Activated CD4-positive, alpha-beta T cell treated with anti-CD3 and anti-CD28 coated beads for 24 hours (primary cell): ENCODE results near the gene RAD50.
"Not testable (repeated sequence)": the region's sequence is repeated elsewhere in the genome, so short reads cannot be mapped to it uniquely, and the experiment has no call there.

ENCODE experiments used
- DNase-seq, 2 donors: peaks; one replicate each; pipeline ENCODE4 v3.0.0-alpha.2; 2020; ENCODE audit warnings: low read depth in 2 of 2

Gene RAD50

DNA sequence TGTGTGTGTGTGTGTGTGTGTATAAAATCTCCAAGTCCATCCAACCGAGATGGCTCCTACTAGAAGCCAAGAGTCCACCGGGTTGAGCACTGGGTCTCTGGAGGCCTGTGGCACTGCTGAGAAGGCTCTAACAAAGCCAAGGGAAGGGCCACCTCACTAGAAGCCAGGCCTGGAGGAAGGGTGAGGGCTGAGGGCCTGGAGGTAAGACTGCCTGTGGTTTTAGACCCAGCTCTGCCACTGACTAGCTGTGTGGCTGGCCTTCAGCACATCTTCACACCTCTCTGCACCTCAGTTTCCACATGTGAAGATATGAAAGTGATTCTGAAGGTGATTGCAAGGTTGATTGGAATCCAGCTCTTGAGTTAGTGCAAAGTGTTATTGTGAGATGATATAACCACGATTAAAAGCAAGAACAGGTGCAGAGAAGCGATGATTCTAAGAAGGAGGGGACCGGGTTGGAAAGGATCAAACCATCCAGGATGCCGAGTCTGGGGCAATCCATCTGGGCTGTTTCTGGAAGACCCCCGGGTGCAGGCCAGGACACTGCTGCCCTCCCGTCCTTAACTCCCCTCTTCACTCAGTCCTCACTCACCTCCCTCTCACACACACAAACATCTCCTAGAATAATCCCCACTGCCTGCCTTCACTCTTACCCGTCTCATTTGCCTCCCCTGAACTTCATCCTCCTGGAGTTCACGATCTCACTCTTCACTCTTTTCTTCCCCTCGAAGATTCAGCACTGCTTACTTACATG, 119.3 kb downstream of the RAD50 start:
- DNase-seq = no peak

DNA sequence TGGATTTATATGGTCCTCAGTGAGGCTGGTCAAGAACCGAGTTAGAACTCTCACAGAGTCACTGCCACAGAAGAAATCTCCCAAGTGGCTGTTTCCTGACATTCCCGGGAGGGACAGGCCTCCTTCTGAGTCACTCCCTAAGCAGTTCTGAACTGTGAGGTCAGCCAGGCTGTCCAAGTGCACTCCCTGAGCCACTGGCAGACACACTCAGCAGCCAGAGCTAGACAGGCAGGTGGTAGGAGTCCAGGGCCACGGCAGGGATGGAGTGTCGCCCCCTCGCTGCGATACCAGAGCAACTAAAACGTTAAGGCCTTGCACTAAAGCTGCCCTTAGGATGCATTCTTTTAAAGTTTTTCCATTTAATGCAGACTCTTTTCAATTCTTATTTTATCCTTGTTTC, 120.4 kb downstream of the RAD50 start:
- no peak for DNase-seq

DNA sequence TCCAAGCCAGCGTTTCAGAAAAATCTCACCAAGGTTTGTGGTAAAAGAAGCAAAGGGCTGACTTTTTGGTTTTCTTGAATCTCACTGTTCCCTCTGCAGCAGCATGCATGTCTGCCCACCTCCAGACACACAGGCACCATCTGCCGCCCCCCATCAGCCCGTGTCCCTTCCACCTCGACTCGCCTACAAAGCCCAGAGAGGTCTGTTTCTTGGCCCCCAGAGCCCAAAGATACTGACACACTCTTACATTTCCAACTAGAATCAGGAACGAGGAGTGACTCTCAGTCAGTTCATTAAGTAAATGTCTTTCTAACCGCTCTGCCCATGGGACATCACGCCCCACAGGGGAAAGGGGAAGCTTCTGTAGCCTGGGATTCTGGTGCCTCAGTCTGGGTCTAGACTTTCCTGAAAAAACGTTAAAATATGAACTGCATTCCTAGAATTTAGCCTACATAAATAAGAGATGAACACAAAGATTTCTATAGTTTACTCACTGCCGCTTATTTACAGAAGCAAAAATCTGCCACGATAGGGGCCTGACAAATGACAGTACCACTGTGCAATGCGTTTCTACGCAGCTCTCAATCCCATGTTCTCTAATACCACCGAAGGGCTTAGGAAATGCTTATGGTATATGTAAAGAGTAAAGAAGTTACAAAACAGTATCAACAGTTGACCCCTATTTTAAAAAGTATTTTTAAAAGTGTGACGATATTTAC, 121.1 kb downstream of the RAD50 start:
- no peak for DNase-seq

DNA sequence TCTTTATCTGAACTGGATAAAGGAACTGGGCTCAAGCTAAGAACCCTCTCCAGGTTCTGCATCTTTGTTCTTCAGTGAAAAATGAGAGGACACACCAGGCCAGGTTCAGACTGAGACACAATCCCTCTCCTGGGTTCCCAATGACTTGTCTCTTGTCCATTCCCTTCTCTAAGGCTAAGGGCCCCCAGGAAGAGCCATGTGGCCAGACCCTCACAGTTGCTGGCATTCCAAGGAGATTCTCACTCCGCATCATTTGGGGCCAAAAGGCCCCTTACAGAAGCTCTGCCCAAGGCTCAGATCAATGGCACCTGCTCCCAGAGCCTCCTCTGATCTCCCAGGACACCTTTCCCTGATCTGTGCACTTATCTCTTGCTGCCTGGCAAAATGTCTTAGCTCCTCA, 122.0 kb downstream of the RAD50 start:
- DNase-seq = no peak

DNA sequence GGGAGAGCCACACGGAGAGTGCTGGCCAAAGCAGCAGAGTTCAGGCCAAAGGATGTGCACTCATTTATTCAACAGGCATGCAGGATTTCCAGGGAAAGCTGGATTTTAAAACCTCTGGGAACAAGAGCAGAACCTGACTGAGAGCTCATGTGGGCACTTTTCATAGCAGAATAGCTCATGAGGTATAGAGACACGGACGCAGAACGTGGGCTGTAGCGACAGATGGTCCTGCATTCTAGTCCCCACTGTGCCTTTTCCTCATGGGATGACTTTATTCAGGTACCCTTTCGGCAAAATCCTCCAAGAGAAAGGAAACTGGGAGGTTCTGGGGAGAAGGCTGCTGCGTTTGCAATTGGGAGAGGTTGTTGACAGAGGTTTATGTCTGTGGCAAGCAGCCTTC, 122.4 kb downstream of the RAD50 start:
- DNase-seq = no peak

DNA sequence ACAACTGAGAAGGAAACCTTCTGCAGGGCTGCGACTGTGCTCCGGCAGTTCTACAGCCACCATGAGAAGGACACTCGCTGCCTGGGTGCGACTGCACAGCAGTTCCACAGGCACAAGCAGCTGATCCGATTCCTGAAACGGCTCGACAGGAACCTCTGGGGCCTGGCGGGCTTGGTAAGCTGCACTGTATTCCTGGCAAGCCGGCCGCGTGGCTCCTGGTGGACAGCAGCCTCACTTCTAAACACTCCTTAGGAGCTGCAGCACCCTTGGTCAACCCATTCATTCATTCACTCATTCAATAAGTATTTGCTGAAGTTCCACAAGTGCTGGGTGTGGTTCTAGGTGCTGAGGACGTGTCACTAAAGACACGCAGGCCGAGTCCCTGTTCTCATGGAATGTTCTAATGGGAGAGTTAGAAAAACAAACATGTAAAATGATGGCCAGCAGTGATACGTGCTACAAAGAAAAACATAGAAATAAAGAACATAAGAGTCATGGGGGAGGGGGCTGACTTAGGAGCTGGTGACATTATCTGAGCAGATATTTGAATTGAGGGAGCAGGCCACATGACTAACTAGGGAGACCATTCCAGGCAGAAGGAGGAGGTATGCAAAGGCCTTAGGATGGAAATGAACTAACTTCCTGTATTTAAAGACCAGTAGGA, 123.1 kb downstream of the RAD50 start:
- no peak for DNase-seq

- DNase-seq = no peak
Measured at GRCh38 chr5:132680780-132681475, 124.2 kb downstream of the RAD50 start.

- DNase-seq = no peak
Measured at GRCh38 chr5:132681476-132681831, 124.7 kb downstream of the RAD50 start.

DNA sequence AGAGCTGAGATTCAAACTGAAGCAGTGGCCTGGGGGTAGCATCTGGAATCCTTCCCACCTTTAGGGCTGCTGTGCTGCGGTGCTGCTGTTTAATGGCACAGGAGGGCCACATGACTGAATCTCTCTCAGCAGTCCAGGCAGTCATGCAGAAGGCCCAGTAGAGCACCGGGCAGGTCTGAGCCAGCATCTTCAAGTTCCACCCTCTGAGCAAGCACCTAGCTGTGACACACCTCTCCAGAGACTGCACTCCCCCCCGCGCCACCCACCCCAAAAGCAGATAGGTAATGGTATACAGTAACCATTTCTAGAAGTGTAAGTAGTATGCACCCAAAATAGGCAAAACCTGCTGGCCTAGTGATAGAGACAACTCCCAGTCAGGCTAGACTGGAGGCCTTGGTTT, 125.2 kb downstream of the RAD50 start:
- no peak for DNase-seq

GRCh38 chr5:132684491-132684890, 127.7 kb downstream of the RAD50 start:
- no peak for DNase-seq

DNA sequence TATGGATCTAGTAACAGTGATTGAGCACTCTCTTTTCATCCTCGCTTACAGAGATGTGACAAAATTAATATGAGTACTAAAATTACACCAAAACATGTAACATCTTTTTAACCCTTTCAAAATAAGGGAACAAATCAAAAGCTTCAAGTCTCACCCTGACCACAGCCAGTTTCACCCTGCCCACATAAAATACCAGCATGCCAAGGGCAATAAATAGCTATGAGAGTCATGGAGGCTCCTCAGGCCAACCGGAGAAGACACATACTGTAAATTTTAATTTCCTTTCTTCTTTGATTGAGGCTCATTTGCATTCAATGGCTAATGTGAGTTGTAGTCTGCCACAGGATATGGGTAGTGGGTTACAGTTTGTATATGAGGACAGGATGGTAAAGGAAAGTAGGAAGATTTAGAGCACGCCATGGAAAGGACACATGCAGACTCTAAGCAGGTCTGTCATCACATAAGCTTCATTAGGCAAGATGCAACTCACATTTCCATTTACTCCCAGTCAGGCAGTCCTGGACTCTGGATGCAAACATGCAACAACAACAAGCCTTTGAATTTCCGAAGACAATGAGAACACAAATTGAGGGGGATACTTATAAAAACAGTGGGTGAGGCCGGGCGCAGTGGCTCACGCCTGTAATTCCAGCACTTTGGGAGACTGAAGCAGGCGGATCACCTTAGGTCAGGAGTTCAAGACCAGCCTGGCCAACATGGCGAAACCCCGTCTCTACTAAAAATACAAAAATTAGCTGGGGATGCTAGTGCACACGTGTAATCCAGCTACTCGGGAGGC, 128.3 kb downstream of the RAD50 start:
- DNase-seq = no peak

DNA sequence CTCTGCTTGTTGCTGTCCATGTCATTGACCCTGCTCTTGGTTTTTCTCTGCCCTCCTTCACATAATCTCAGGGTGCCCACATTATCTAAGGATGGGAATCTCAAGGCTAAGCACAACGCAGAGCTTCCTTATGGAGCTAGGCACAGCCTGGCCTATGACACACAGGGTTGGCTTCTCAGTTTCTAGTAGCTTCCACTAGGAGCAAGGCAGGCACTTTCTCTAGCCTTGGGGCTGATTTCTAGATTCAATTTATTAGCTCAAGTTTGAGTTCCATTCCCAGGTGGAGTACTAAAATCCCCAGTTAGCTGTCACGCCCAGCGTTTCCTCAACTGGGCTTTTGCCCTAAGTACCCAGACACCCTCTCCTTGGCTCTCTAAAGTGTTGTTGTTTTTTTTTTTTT, 129.4 kb downstream of the RAD50 start:
- no peak for DNase-seq

DNA sequence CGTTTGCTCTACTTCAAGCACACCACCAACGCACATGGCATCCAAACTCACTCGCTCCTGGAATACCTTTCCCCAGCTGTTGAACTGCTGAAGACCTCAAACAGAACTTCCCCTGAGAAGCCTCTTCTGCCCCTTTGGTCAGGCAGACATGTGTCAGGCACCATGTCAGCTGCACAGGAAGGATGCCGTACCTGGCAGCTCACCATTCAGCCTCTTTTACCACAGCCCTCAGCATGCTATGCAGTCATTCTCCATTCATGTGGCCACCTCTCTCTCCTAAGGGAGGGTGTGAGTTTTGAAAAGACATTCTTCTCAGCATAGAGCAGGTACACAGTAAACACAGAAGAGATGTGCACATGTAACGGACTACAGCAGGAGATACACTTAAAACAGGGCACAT, 131.2 kb downstream of the RAD50 start:
- no peak for DNase-seq

DNA sequence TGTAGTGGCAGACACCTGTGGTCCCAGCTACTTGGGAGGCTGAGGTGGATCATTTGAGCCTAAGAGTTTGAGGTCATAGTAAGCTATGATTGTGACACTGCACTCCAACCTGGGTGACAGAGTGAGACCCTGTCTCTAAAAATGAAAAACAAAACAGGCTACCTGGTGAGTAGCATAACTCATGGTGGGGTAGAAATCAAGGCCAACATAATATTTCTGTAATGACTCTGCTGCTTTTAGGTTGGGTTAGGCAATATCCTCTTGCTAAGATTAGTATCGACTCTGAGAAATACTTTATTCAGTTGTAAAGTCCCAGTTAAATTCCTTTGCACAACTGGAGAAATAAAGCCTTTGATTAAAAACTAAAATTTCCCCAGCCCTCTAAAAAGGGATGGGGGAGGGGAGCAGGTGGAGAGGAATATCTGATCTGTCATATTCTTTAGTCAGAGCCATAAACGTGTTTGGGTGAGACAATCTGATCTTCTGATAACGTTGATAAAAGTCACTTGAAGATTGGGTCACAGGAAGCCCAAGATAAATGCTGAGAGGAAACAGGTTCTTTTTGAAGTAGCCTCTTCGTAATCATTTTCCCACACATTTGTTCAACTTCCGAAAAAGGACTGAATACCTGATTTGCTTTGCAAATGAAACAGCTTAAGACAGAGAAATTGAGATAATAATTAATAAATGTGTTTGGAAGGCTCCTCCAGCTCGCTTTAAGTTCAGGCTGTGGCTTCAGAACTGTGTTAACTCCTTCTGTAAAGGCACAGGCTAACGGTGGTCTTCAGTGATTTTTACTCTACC, 132.0 kb downstream of the RAD50 start:
- DNase-seq = no peak

DNA sequence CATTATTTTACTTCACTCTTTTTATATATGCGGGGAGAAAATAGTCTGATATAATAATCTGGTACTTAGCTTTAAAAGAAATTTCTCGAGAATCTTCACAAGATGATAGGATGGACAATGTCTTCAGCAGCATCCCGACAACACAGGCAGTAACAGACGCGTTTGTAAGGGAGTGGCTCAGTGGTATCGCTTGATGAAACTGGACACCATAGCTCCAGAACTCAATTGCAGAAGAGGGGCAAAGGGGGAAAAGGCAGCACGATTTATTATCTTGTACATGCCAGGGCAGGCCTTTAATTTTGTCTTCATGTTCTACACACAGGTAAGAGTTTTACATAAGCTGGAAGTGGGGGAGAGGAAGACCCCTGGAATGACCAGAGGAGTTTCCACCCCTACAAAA, 132.7 kb downstream of the RAD50 start:
- no peak for DNase-seq

DNA sequence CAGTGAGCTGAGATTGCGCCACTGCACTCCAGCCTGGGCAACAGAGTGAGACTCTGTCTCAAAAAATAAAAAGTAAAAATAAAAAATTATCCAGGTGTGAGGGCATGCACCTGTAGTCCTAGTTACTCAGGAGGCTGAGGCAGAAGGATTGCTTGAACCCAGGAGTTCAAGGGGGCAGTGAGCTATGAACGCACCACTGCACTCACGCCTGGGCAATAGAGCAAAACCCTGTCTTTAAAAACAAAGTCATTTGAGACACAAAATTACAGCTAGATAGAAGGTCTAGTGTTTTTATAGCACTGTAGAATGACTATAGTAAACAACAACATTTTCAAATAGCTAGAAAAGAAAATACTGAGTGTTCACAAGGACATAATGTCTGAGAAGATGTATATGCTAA, 133.4 kb downstream of the RAD50 start:
- DNase-seq = no peak

DNA sequence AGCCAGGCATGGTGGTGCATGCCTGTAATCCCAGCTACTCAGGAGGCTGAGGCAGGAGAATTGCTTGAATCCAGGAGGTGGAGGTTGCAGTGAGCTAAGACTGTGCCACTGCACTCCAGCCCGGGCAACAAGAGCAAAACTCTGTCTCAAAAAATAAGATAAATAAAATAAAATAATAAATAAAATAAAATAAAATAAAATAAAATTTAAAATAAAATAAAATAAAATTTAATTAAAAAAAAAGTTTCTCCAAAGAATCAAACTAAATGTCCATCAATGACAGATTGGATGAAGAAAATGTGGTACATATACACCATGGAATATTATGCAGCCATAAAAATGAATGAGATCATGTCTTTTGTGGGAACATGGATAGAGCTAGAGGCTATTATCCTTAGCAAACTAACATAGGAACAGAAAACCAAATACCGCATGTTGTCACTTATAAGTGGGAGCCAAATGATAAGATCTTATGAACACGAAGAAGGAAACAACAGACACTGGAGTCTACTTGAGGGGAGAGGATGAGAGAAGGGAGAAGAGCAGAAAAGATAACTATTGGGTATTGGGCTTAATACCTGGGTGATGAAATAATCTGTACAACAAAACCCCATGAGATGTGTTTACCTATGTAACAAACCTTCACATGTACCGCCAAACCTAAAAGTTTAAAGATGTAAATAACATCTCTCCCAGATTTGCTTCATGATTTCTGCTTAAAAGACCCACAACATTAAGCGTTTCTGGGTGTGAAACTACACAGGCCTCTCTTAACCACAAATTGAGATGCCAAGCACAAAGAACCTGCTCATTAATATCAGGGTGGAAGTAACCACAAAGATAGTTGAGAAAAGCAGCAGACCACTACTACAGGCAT, 135.2 kb downstream of the RAD50 start:
- DNase-seq = not testable (repeated sequence)

- DNase-seq = no peak
Measured at GRCh38 chr5:132692632-132692967, 135.8 kb downstream of the RAD50 start.
